Dedifferentiated amniotic fluid mesenchymal stem cell (primary cell): ENCODE results near the gene KIF18B.

Experiments used
- DNase-seq: peaks from one replicate; pipeline ENCODE4 v3.0.0-alpha.2; 2016; ENCODE audit errors: extremely low spot score

KIF18B gene

DNA sequence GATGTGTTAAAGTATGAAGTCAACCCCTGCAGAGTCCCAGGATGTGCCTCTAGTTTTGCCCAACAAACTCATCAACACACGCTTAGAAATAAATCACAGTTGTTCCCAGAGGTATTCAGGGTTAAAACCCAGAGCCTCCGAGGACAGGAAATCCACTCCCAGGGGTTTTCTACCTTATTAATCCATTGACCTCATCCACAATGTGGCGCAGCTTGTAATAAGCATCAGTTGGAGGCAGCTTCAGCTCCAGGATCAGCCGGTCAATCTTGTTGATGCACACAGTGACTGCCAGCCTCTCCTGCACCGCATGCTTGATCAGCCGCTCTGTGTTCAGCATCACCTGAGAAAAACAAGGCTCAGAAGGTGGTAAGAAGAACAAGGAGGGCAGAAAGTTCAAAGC lies 71.8 kb downstream of the KIF18B start:
- DNase-seq = no peak
